DOHH2 (cell line): ENCODE results near the gene CPEB1.

ENCODE experiments used
- CTCF ChIP-seq: fragments of 200-600 bp; sonication (generic); IDR thresholded peaks from one replicate; pipeline ENCODE4 v1.5.1; 2014; ENCODE audit warnings: antibody characterized with exemption, mild to moderate bottlenecking, low read depth, low read length; ENCODE audit not compliant: poor library complexity, severe bottlenecking
- EZH2phosphoT487 ChIP-seq: fragments of 200-600 bp; sonication (generic); IDR thresholded peaks from 2 replicates; pipeline ENCODE4 v1.6.1; 2017; ENCODE audit warnings: borderline replicate concordance, mild to moderate bottlenecking, antibody characterized with exemption, low read length, moderate library complexity, mixed read lengths

GRCh38 chr15:82621970-82622369 lies 25.2 kb downstream of the CPEB1 start:
- no peak for TF ChIP-seq CTCF
- no peak for TF ChIP-seq EZH2phosphoT487
